ENCODE data around the gene PRR22.

DNA sequence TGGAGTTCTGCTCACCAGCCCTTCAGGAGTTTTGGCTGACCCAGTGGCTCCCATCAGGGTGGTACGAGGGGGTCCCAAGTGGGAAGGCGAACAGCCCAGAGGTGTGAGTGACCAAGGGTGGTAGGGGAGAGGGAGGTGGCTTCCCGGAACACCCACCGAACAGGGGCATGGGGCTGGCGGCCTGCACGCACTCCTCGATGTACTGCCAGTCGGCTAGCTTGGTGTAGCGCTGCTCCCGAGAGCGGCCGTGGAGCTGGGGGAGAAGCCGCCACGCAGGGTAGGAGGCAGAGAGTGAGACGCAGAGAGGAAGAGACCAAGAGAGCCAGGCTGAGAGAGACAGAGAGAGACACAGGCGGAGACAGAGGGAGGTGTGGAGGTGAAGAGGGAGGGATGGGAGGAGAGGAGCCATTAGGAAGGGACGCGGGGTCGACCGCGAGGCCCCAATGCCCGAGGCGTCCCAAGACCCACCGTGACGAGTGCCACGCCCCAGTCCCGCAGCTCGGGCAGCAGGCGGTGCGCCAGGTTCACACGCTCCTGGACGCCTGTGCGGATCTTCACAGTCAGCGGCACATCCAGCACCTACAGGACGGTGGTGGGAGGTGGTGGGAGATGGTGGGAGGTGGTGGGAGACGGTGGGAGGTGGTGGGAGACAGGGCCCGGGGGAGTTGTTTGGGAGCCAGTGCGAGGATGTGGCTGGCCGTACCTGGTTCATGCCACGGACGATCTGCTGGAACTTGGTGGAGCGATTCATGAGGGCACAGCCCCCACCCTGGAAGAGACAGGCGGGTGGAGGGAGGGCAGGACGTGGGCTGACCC lies 2.3 kb upstream of the PRR22 start:
- TF ChIP-seq CTCF (IDR thresholded peaks at IDR 0.05; ENCODE audit: insufficient read depth, low read length) (no peak), POLR2AphosphoS5 (IDR thresholded peaks at IDR 0.05; ENCODE audit: low read depth) (no peak), REST (IDR thresholded peaks at IDR 0.05; ENCODE audit: insufficient replicate concordance, low read depth) (no peak)

Data from HL-60 (cell line).